Gastrocnemius medialis (tissue), 4 donors: ENCODE data around the gene ENTHD1.

ENCODE experiments used
- POLR2A ChIP-seq, 2 donors: fragments of 450-650 bp; IDR thresholded peaks; one replicate each; pipeline ENCODE4 v1.6.1; 2017; ENCODE audit warnings: antibody characterized with exemption in 2 of 2, mild to moderate bottlenecking in 2 of 2, moderate library complexity in 2 of 2
- TF ChIP-seq, protein P1 (sequence below), 5 experiments: fragments of 450-650 bp in 3 of 5; fragments of 200-600 bp in 2 of 5; sonication (generic) in 2 of 5; IDR thresholded peaks in 4 of 5; conservative IDR thresholded peaks in 1 of 5; 1 replicate in 4 of 5; 2 replicates in 1 of 5; pipeline ENCODE4 v1.5.1; 2016 to 2019; ENCODE audit warnings: antibody characterized with exemption in 5 of 5, mild to moderate bottlenecking in 3 of 5, moderate library complexity in 3 of 5

DNA sequence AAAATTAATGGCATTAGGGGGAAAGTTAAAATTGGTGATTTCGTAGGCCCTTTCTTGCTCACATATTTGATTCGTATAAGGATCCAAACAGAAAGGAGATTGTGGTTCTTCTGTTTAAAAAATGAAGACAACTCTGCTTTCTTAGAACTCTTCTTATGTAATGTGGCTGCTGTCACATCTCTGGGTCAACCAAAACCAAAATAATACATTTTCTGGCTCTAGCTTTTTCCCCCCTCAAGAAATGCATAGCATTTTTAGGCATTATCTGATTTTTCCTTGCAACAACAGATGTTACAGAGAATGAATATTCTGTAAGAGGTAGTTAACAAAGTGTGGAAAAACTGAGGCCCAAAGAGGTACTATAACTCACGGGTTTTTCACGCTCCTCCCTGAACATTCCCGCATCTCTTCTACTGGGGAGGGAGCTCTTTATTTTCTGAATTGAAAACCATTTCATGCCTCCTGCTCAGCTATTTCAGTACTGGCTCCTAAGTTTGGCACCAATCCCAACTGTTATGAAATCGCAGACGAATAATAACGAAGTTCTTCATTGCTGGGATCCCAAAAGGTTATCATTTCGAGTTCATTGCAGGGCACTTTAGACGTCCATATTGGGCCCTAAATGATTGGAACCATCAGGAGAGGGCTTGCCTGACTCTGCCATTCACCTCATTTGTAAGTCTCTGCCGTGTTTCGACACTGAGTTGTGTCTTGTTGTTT is 24.4 kb upstream of the ENTHD1 start:
- TF ChIP-seq, protein P1, sequence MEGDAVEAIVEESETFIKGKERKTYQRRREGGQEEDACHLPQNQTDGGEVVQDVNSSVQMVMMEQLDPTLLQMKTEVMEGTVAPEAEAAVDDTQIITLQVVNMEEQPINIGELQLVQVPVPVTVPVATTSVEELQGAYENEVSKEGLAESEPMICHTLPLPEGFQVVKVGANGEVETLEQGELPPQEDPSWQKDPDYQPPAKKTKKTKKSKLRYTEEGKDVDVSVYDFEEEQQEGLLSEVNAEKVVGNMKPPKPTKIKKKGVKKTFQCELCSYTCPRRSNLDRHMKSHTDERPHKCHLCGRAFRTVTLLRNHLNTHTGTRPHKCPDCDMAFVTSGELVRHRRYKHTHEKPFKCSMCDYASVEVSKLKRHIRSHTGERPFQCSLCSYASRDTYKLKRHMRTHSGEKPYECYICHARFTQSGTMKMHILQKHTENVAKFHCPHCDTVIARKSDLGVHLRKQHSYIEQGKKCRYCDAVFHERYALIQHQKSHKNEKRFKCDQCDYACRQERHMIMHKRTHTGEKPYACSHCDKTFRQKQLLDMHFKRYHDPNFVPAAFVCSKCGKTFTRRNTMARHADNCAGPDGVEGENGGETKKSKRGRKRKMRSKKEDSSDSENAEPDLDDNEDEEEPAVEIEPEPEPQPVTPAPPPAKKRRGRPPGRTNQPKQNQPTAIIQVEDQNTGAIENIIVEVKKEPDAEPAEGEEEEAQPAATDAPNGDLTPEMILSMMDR (IDR thresholded peaks at IDR 0.05 in 4 of 5, conservative IDR thresholded peaks at IDR 0.05 in 1 of 5): no peak
- no peak for TF ChIP-seq POLR2A (IDR thresholded peaks at IDR 0.05)
